ENCODE results near the gene SKI.
"Not testable (repeated sequence)": the region's sequence is repeated elsewhere in the genome, so short reads cannot be mapped to it uniquely, and the experiment has no call there.

SKI gene

GRCh38 chr1:2248854-2249558 lies 20.9 kb downstream of the SKI start:
- no peak for DNase-seq

DNA sequence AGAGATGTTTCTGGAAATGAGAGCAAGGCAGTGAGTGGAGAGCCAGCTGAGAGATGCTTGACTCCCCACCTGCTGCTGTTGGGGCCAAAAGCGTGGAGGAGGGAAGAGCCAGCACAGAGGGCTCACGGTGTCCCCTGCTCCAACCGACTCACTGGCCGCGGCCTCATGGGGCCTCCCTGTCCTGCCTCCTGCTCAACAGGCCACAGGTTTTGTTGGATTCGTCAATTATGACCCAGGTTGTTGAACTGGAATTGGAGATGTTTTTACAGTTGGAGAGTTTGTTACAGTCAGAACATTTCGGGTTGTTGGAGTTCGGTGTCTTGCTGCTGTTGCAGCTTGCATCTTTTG lies 21.4 kb downstream of the SKI start:
- no peak for DNase-seq

GRCh38 chr1:2250721-2251281 lies 22.7 kb downstream of the SKI start:
- no peak for DNase-seq

- DNase-seq: no peak
Measured at GRCh38 chr1:2251363-2251762, 23.2 kb downstream of the SKI start.

GRCh38 chr1:2251786-2252185 lies 23.7 kb downstream of the SKI start:
- DNase-seq: no peak

GRCh38 chr1:2252423-2252822 lies 24.3 kb downstream of the SKI start:
- no peak for DNase-seq

DNA sequence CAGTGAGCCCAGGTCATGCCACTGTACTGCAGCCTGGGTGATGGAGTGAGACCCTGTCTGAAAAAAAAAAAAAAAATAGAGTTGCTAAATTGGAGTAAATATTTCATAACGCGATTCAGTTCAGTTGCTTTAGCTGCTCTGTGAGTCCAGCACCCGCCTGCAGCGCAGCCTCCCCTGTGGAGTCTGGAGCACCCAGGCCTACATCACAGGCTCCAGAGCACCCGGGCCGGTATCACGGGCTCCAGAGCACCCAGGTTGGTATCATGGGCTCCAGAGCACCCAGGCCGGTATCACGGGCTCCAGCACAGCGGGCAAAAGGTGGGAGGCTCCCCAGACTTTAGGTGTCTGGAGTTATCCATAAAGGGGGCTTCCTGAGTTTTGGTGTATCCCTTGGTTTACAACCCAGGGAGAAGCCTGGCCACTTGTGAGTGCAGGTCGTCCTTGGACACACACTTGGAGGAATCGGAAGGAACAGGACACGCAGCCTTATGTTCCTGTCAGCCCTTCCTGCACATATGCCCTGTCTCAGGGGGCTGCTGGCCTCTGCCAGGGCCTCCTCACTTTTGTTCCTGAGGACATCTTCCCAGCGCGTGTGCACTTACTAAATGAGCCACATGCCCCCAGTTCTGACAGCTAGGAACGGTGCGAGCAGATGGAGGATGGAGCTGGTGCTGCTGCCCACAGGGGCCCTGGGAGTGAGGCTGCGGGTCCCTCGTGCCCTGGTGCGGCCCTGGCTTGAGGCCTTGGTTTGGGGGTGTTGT lies 25.1 kb downstream of the SKI start:
- DNase-seq: no peak

DNA sequence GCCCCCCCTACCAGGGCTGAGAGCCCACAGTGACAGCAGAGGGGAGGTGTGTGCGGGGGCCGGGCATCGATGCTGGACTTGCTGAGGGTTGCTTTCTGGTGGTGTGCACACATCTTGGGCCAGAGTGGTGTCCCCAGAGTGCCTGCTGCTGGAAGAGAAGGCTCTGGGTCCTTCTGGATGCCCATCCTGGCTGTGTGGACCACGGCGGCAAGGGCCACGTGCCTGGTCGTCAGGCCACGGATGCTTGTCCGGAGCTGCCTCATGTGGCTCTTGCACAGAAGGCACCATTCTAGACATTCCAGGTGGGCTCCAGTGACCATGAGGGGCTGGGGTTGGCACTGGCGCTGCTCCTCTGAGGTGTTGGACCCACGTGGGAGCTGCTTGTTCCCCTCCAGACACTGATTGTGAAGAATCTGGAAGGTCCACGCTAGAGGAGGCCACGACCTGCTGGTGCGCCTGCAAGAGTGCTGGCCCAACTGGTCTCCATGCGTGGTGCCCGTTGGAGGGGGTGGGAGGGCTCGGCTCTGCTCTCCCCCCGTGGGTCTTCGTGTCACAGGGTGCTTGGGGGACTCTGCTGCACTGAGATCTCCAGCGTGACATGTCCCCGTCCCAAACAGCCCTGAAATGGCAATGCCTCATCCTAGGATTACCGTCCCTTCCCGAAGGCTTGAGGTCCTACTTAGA lies 25.8 kb downstream of the SKI start:
- DNase-seq: no peak

DNA sequence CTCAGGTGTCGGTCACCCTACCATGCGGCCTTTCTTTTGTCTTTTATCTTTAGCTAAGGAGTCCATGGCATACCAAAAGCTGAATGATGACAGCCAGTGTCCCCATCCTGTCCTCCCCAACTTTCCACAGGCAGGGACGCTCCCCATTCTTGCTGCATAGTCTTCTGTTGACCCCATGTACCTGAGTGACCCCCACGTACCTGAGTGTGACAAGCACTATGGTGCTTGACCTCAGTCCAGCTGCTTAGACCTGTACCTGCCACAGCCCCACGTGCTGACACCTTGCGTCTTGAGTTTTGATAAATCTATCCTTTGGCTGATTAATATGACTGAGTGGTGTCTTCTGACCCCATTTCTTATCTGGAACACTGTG lies 26.9 kb downstream of the SKI start:
- DNase-seq: no peak

DNA sequence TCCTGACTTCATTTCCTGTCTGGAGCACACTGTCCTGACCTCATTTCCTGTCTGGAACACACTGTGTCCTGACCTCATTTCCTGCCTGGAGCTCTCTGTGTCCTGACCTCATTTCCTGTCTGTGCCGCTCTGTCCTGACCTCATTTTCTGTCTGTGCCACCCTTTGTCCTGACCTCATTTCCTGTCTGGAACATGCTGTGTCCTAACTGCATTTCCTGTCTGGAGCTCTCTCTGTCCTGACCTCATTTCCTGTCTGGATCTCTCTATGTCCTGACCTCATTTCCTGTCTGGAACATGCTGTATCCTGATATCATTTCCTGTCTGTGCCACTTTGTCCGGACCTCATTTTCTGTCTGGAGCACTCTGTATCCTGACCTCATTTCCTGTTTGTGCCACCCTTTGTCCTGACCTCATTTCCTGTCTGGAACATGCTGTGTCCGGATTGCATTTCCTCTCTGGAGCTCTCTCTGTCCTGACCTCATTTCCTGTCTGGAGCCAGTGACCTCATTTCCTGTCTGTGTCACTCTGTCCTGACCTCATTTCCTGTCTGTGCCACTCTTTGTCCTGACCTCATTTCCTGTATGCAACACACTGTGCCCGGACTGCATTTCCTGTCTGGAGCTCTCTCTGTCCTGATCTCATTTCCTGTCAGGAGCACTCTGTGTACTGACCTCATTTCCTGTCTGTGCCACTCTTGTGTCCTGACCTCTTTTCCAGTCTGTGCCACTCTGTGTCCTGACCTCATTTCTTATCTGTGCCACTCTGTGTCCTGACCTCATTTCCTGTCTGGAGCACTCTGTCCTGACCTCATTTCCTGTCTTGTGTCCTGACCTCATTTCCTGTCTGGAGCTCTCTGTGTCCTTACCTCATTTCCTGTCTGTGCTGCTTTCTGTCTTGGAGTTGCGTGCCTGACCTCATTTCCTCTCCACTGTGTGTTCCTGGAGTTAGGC lies 27.6 kb downstream of the SKI start:
- peak; percentile 91 for DNase-seq

DNA sequence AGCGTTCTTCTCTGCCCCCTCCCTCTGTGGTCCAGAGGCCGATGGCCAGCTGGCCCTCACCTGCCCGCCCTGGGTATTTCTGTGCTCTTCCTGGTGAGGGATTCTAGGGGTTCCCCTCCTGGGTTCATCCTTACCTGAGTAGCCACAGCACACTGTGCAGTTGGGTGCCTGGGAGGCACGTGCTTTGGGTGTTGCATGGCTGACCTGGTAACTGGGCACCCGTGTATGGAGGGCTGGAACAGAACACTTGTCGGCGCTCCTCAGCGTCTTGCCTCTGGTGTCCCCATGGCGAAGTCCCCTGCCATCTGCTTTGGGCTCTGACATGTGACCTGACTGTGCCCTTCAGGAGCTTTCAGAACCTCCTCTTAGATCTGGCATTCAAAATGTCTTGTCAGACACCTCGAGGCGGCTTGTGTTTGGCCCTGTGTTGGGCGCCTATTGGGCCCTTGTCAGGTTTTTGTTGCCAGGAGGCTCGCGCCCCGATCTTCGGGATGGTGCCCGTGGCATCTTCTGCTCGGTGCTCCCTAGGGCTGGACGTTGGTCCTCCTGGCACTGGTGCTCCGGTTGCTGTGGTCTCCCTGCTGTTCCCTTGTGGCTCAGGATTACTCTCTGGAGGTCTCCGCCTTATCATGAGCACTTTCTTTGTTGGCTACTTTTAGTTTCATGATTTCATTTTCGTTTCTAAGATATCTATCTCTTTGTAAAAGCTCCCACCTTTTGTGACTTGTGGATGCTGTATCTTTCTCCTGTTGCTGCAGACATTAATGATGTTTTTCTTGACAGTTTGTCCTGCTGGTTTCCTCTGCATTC lies 28.5 kb downstream of the SKI start:
- DNase-seq: no peak

GRCh38 chr1:2257245-2257627 lies 29.1 kb downstream of the SKI start:
- DNase-seq: no peak

GRCh38 chr1:2258122-2258681 lies 30.1 kb downstream of the SKI start:
- no peak for DNase-seq

DNA sequence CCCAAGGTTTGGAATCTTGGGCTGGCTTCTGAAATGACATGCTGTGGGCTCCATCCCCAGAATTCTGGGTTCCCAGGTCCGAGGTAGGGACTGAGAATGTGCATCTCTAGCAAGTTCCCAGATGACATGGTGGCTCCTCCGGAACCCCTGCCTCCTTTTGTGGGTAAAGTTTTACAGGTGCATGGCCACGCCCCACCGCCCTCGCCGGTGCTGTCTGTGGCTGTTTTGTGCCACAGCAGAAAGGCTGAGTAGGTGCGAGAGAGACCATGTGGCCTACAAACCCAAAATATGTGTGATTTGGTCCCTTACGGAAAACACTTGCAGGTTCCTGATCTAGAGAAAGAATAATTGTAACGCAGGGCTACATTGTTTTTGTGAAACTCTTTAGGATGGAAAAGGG lies 30.9 kb downstream of the SKI start:
- peak; percentile 88 for DNase-seq

GRCh38 chr1:2259668-2260402 lies 31.7 kb downstream of the SKI start:
- DNase-seq: no peak

DNA sequence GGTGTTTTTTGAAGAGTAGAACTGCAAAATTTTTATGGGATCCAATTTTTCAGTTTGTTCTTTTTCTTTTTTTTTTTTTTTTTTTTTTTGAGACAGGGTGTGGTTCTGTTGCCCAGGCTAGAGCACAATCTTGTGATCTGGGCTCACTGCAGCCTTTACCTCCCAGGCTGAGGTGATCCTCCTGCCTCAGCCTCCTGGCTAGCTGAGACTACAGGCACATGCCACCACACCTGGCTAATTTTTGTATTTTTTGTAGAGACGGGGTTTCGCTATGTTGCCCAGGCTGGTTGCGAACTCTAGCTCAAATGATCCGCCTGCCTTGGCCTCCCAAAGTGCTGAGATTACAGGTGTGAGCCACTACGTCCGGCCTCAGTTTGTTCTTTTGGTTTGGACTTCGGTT lies 32.4 kb downstream of the SKI start:
- DNase-seq: not testable (repeated sequence)

GRCh38 chr1:2260917-2261316 lies 32.8 kb downstream of the SKI start:
- DNase-seq: no peak

DNA sequence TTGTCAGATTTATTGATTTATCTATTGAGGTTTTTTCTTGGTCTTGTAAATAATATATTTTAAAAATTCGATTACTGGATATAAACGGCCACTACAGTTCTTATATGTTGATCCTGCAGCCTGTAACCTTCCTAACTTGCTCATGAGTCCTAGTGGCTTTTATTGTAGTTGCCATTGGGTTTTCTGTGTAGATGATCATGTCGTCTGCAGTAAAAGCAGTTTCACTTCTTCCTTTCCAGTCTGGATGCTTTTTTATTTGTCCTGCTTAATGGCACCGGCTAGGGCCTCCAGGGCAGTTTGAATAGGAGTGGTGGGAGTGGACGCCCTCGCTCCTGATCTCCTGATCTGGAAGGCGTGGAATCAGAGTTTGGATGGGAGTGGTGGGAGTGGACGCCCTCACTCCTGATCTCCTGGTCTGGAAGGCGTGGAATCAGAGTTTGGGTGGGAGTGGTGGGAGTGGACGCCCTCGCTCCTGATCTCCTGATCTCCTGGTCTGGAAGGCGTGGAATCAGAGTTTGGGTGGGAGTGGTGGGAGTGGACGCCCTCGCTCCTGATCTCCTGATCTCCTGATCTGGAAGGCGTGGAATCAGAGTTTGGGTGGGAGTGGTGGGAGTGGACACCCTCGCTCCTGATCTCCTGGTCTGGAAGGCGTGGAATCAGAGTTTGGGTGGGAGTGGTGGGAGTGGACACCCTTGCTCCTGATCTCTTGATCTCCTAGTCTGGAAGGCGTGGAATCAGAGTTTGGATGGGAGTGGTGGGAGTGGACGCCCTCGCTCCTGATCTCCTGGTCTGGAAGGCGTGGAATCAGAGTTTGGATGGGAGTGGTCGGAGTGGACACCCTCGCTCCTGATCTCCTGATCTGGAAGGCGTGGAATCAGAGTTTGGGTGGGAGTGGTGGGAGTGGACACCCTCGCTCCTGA lies 33.6 kb downstream of the SKI start:
- not testable (repeated sequence) for DNase-seq

GRCh38 chr1:2266301-2266975 lies 38.3 kb downstream of the SKI start:
- no peak for DNase-seq
